IMR-90 (cell line): ENCODE measurements around the gene GFPT1.

Experiments used
- BHLHE40 ChIP-seq: fragments of 150-350 bp; IDR thresholded peaks from 2 replicates; pipeline ENCODE4 v1.6.1; 2016; ENCODE audit warnings: mild to moderate bottlenecking, low read depth, low read length
- CEBPB ChIP-seq: IDR thresholded peaks from 2 replicates; pipeline ENCODE4 v1.6.1; 2012; ENCODE audit warnings: low read depth, low read length, improper control_type of control experiment

DNA sequence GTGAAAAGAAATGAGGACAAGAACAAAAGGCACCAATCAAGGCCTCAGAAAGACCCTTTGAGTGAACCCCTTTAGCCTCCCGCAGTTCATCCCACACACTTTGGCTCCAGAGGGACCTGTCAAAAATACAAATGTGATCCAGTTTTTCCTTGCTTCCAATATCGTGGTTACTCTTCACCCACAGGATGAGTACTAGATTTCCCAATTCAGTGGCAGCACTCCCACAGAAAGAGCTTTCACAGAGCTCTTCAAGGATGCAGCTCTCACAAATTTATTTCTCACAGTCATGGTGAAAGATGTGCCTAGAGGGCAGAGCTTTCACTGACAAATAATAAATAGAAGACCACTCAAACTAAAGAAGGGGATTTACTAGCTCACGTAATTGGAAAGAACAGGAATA lies 3.0 kb upstream of the GFPT1 start:
- TF ChIP-seq BHLHE40, result no peak
- TF ChIP-seq CEBPB, result no peak
